ENCODE results near the gene DYSF. TPM values are rescaled to one million over a fixed set of nuclear protein-coding genes. Genes with fewer than 3 reads are reported as not detected.
A peak's percentile ranks its signal among the peaks of the same experiment; 100 is the strongest.

Gene DYSF
- total RNA-seq, 1 donor from 2014 or later = 72.0 TPM

GRCh38 chr2:71510938-71511337, 57.6 kb downstream of the DYSF start:
- TF ChIP-seq CTCF (IDR thresholded peaks at IDR 0.05) = no peak

GRCh38 chr2:71511776-71512175, 58.4 kb downstream of the DYSF start:
- H3K4me1 Mint-ChIP-seq (ENCODE audit: unreplicated experiment) = peaks cover 2% of the 10 kb centered on the region
- no peaks in the 10 kb centered on the region for H3K9me3 Mint-ChIP-seq (ENCODE audit: unreplicated experiment)
- no peaks in the 10 kb centered on the region for H3K27me3 Mint-ChIP-seq (ENCODE audit: unreplicated experiment)
- no peak for TF ChIP-seq CTCF (IDR thresholded peaks at IDR 0.05)
- no peak for DNase-seq (ENCODE audit: extremely low spot score, unreplicated experiment)
- H3K4me3 Mint-ChIP-seq (ENCODE audit: unreplicated experiment) = no peak overlapping the region
- H3K36me3 Mint-ChIP-seq (ENCODE audit: unreplicated experiment) = peaks cover 8% of the 10 kb centered on the region
- H3K27ac Mint-ChIP-seq (ENCODE audit: unreplicated experiment) = no peak overlapping the region

More at GRCh38 chr2:71510938-71511337, 57.6 kb downstream of the DYSF start:
- no peak overlapping the region for H3K4me3 Mint-ChIP-seq (ENCODE audit: unreplicated experiment)
- peaks cover 2% of the 10 kb centered on the region for H3K4me1 Mint-ChIP-seq (ENCODE audit: unreplicated experiment)
- H3K27me3 Mint-ChIP-seq (ENCODE audit: unreplicated experiment) = no peaks in the 10 kb centered on the region
- H3K9me3 Mint-ChIP-seq (ENCODE audit: unreplicated experiment) = no peaks in the 10 kb centered on the region
- H3K27ac Mint-ChIP-seq (ENCODE audit: unreplicated experiment) = no peak overlapping the region
- DNase-seq (ENCODE audit: extremely low spot score, unreplicated experiment) = no peak
- peaks cover 3% of the 10 kb centered on the region for H3K36me3 Mint-ChIP-seq (ENCODE audit: unreplicated experiment)

- DNase-seq (ENCODE audit: extremely low spot score, unreplicated experiment) = no peak
- Mint-ChIP-seq H3K27me3 (ENCODE audit: unreplicated experiment) (no peaks in the 10 kb centered on the region), H3K36me3 (ENCODE audit: unreplicated experiment) (peaks cover 14% of the 10 kb centered on the region), H3K9me3 (ENCODE audit: unreplicated experiment) (no peaks in the 10 kb centered on the region), H3K4me3 (ENCODE audit: unreplicated experiment) (no peak overlapping the region), H3K27ac (ENCODE audit: unreplicated experiment) (no peak overlapping the region), H3K4me1 (ENCODE audit: unreplicated experiment) (peaks cover 2% of the 10 kb centered on the region)
- TF ChIP-seq CTCF (IDR thresholded peaks at IDR 0.05) = no peak
These were observed 59.0 kb downstream of the DYSF start for GRCh38 chr2:71512386-71512785.

- Mint-ChIP-seq H3K36me3 (ENCODE audit: unreplicated experiment) (peaks cover 17% of the 10 kb centered on the region), H3K9me3 (ENCODE audit: unreplicated experiment) (no peaks in the 10 kb centered on the region), H3K27ac (ENCODE audit: unreplicated experiment) (no peak overlapping the region), H3K4me3 (ENCODE audit: unreplicated experiment) (no peak overlapping the region), H3K27me3 (ENCODE audit: unreplicated experiment) (no peaks in the 10 kb centered on the region), H3K4me1 (ENCODE audit: unreplicated experiment) (peaks cover 2% of the 10 kb centered on the region)
- TF ChIP-seq CTCF (IDR thresholded peaks at IDR 0.05) = no peak
- DNase-seq (ENCODE audit: extremely low spot score, unreplicated experiment) = peak; percentile 82
These were observed 59.7 kb downstream of the DYSF start for GRCh38 chr2:71513096-71513495.

GRCh38 chr2:71513721-71514120, 60.4 kb downstream of the DYSF start:
- Mint-ChIP-seq H3K4me1 (ENCODE audit: unreplicated experiment) (peaks cover 2% of the 10 kb centered on the region), H3K27ac (ENCODE audit: unreplicated experiment) (no peak overlapping the region), H3K9me3 (ENCODE audit: unreplicated experiment) (no peaks in the 10 kb centered on the region), H3K27me3 (ENCODE audit: unreplicated experiment) (no peaks in the 10 kb centered on the region), H3K36me3 (ENCODE audit: unreplicated experiment) (peaks cover 17% of the 10 kb centered on the region), H3K4me3 (ENCODE audit: unreplicated experiment) (no peak overlapping the region)
- no peak for TF ChIP-seq CTCF (IDR thresholded peaks at IDR 0.05)
- DNase-seq (ENCODE audit: extremely low spot score, unreplicated experiment) = no peak

Data from osteocyte (in vitro differentiated cells).